Coronary artery (tissue), 2 donors: ENCODE data around the gene TEX11.

Source experiments
- DNase-seq: peaks from one replicate; pipeline ENCODE4 v3.0.0-alpha.2; 2017; ENCODE audit warnings: low spot score
- H3K27ac ChIP-seq, 2 donors: fragments of 200-600 bp; sonication (generic); one replicate each; pipeline ENCODE4 v1.5.1; 2016 to 2019
- H3K4me3 ChIP-seq: fragments of 200-600 bp; sonication (generic); 2 replicates; pipeline ENCODE4 v1.5.1; 2016; ENCODE audit warnings: mild to moderate bottlenecking, moderate library complexity
- TF ChIP-seq, protein P1 (sequence below): fragments of 200-600 bp; sonication (generic); IDR thresholded peaks from one replicate; pipeline ENCODE4 v1.5.1; 2019; ENCODE audit warnings: antibody characterized with exemption

The TEX11 gene

DNA sequence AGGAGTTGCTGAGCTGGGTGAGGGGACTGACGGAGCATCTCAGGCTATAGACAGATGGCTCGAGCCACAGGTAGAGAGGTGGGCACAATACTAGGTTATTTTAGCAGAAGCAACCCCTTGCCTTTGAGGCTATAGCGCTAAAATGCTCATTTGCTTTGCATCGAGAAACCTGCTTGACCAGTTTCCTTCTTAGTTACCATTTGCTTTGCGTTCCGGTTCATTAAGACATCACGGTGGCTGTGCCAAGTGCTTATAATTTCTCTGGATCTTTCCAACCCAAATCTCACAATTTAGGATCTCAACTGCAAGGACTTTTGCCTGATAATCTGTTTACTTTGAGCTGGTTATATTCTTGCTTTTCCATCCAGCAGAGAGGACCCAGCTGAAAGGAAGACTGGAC lies 423.0 kb downstream of the TEX11 start:
- Histone ChIP-seq H3K27ac (no peak overlapping the region), H3K4me3 (no peak overlapping the region)
- DNase-seq: no peak
- TF ChIP-seq, protein P1, sequence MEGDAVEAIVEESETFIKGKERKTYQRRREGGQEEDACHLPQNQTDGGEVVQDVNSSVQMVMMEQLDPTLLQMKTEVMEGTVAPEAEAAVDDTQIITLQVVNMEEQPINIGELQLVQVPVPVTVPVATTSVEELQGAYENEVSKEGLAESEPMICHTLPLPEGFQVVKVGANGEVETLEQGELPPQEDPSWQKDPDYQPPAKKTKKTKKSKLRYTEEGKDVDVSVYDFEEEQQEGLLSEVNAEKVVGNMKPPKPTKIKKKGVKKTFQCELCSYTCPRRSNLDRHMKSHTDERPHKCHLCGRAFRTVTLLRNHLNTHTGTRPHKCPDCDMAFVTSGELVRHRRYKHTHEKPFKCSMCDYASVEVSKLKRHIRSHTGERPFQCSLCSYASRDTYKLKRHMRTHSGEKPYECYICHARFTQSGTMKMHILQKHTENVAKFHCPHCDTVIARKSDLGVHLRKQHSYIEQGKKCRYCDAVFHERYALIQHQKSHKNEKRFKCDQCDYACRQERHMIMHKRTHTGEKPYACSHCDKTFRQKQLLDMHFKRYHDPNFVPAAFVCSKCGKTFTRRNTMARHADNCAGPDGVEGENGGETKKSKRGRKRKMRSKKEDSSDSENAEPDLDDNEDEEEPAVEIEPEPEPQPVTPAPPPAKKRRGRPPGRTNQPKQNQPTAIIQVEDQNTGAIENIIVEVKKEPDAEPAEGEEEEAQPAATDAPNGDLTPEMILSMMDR: no peak

DNA sequence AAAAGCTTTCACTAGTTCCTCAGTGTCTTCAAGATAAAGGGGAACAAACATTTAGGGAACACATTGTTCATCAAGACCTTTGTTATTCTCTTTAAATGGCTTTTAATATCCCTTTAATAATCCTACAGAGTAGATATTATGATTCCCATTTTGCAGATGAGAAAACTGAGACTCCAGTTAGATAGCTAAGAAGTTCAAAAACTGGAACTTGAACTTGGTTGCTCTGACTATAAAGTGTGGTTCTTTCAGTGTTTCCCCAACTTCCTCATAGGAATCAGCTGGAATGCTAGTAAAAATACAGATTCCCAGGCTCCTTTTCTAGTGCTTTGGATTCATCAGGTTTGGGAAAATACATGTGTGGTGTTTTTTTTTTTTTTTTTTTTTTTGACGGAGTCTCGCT lies 426.2 kb downstream of the TEX11 start:
- TF ChIP-seq, protein P1: no peak
- no peak overlapping the region for H3K27ac ChIP-seq
- no peak overlapping the region for H3K4me3 ChIP-seq
- no peak for DNase-seq

DNA sequence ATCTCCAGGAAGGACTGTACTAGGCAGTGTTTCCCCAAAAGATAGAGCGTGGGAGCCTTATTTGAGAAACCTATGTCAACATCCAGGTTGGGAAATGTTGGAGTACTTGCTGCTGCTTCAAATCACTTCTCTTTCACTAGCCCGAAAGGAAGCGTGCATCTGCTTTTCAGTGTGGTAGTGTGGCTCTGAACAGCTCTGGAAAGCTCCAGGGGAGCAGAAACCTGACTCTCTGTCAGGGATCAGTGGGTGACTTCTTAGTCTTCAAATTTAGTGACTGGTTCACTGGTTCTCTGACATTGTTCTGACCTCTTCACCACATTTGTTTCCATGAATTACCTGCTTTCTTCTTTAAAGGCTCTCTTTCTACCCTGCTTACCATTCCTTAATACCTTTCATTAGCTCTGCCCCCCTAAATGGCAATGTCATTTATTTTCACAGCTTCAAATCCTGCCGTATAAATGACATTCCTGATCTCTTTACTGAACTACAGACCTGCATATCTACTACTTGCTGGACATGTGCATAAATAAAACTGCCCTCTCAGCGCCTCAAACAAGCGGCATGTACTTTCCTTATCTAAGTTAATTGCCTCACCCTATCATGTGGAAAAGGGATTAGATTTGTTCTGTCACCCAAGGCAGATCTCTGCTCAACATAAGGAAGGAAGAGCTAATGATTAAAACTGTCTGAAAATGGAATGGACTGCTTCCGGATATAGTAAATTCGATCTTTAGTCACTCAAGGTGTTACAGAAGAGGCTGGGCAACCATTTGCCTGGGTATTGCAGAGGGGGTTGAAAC lies 426.8 kb downstream of the TEX11 start:
- no peak for DNase-seq
- no peak overlapping the region for H3K4me3 ChIP-seq
- TF ChIP-seq, protein P1: no peak
- peak overlapping the region in 1 of 2 donors; percentile 40 for H3K27ac ChIP-seq

DNA sequence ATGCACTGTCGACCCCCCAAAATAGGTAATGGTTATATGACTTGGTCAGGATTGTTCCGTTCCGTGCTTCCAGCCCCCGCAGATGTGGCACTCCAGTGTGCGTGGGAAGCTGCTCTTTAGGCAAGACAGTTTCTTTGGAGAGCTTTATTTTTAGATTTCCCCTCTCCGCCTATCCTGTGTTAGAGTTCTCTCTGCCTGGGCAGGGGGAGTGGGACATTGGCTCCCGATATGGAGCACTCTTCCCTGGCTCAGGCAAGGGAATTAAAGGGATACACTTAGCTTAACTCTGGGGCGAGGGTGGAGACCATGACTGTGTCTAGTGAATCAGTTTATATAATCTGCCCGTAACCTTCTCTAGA lies 427.9 kb downstream of the TEX11 start:
- H3K4me3 ChIP-seq: peak overlapping the region; percentile 56
- DNase-seq: no peak
- TF ChIP-seq, protein P1: no peak
- peak overlapping the region; percentile 40 to 81 for H3K27ac ChIP-seq

DNA sequence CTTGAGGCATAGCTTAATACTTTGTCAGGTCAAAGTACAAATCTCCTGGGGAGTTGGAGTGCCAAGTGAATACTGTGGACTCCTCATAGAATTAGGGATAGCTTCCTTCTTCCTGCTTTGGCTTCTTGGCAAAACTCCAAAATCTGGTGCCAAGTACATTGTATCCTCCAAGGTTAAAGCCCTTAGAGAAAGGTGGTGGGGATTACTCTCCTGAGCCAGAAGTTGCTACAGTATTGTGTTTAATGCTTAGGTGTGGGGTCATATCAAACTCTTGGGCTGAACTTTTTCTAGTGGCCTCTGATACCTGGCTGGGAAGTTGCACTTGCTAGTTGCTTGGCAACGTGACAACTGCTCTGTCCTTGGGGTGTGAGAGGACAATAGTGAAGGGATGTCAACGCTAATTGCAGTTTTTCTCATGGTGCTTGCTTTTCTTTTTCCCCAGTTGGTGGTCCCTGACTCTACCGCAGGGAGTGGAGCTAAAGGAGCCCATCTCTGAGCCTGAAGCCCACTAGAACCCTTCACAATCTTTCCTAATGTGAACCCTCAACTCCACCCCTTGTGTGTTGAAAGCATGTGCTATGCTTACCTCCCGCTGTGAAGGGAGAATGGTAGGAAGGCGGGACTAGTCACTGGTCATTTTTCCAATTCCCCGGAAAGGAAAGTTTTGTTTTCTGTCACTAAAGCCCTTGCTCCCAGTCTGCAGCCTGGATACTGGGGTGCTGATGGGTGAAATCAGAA lies 428.4 kb downstream of the TEX11 start:
- Histone ChIP-seq H3K4me3 (peak overlapping the region; percentile 56), H3K27ac (peak overlapping the region; percentile 37 to 81)
- DNase-seq: no peak
- TF ChIP-seq, protein P1: no peak

DNA sequence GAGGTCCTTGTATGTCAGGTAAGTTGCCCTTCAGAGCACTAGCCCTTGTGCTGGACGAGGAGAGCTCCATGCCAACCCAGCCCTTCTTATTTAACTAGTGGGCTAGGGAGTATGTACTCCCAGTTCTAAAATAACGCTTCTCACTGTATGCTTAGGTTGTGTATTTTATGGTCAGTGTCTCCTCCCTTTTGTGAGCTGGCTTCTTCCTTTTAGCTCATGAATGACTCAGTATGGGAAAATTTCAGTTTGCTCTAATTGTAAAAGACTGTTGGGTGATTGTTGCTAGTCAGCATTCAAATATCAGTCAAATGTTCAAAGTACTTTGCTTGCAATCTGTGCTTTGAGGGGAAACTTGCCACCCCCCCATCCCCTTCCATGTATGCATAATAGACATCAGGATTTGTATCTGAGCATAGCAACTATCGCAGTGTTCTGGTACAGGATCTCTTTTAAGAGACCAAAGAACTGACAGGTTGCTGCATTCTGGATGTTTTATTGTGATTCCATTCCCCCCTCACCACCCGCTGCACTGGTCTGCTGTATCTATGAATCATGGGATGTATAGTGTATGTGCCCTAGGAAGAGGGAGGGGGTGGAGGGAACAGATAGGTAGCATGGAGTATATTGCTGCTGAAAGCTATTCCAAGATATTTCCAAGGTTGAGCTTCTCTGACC lies 429.1 kb downstream of the TEX11 start:
- H3K27ac ChIP-seq: peak overlapping the region in 1 of 2 donors; percentile 81
- TF ChIP-seq, protein P1: no peak
- DNase-seq: no peak
- no peak overlapping the region for H3K4me3 ChIP-seq
